Neuronal stem cell (in vitro differentiated cells): ENCODE data around the gene SPINK4.

Experiments
- DNase-seq: peaks from one replicate; pipeline ENCODE4 v3.0.0-alpha.2; 2013; ENCODE audit warnings: low spot score
- H2AFZ ChIP-seq: one replicate; pipeline ENCODE4 v1.6.1; 2013; ENCODE audit warnings: mild to moderate bottlenecking, low read length, inconsistent platforms
- H2AK5ac ChIP-seq: 2 replicates; pipeline ENCODE4 v1.6.1; 2013; ENCODE audit warnings: low read depth, mild to moderate bottlenecking, inconsistent platforms, low read length, moderate library complexity, mixed read lengths
- H2BK120ac ChIP-seq: 2 replicates; pipeline ENCODE4 v1.6.1; 2013; ENCODE audit warnings: low read depth, mild to moderate bottlenecking, inconsistent platforms, low read length, moderate library complexity, mixed read lengths
- H2BK12ac ChIP-seq: one replicate; pipeline ENCODE4 v1.6.1; 2013; ENCODE audit warnings: low read length, inconsistent platforms
- H2BK15ac ChIP-seq: 2 replicates; pipeline ENCODE4 v1.6.1; 2013; ENCODE audit warnings: mild to moderate bottlenecking, low read length, inconsistent platforms, mixed read lengths
- H2BK5ac ChIP-seq: one replicate; pipeline ENCODE4 v1.6.1; 2013; ENCODE audit warnings: inconsistent platforms, mild to moderate bottlenecking, low read length, moderate library complexity
- H3K14ac ChIP-seq: one replicate; pipeline ENCODE4 v1.6.1; 2013; ENCODE audit warnings: low read length, inconsistent platforms
- H3K18ac ChIP-seq: 2 replicates; pipeline ENCODE4 v1.6.1; 2013; ENCODE audit warnings: low read length, inconsistent platforms
- H3K23ac ChIP-seq: 2 replicates; pipeline ENCODE4 v1.6.1; 2013; ENCODE audit warnings: low read depth, mild to moderate bottlenecking, mixed read lengths, low read length, inconsistent platforms; ENCODE audit not compliant: poor library complexity
- H3K27ac ChIP-seq: replicated peaks from 3 replicates; pipeline ENCODE4 v1.5.1; 2013; ENCODE audit warnings: low read length, inconsistent platforms
- H3K27me3 ChIP-seq, 3 experiments: 2 replicates each; pipeline ENCODE4 v1.6.1; 2013; ENCODE audit warnings: low read length in 3 of 3, mild to moderate bottlenecking in 2 of 3, inconsistent platforms in 1 of 3, low read depth in 1 of 3, mixed read lengths in 1 of 3, moderate library complexity in 1 of 3; ENCODE audit not compliant: control insufficient read depth in 3 of 3, insufficient read depth in 3 of 3
- H3K36me3 ChIP-seq, 2 donors: replicated peaks in 1 of 2; 2 replicates each; pipeline ENCODE4 v1.6.1; 2013; ENCODE audit warnings: low read length in 2 of 2; ENCODE audit not compliant: control insufficient read depth in 2 of 2, insufficient read depth in 2 of 2
- H3K4ac ChIP-seq: 2 replicates; pipeline ENCODE4 v1.6.1; 2013; ENCODE audit warnings: inconsistent platforms, mild to moderate bottlenecking, low read length, moderate library complexity
- H3K4me1 ChIP-seq, 2 donors: 1 replicate in 1 of 2; 2 replicates in 1 of 2; pipeline ENCODE4 v1.6.1; 2013; ENCODE audit warnings: low read length in 2 of 2, low read depth in 1 of 2; ENCODE audit not compliant: control insufficient read depth in 2 of 2, insufficient read depth in 1 of 2
- H3K4me2 ChIP-seq: one replicate; pipeline ENCODE4 v1.6.1; 2013; ENCODE audit warnings: mild to moderate bottlenecking, low read length, inconsistent platforms; ENCODE audit not compliant: insufficient read depth, poor library complexity, severe bottlenecking
- H3K4me3 ChIP-seq, 2 donors: 2 replicates each; pipeline ENCODE4 v1.5.1; 2013; ENCODE audit warnings: low read length in 2 of 2, mild to moderate bottlenecking in 2 of 2, inconsistent platforms in 1 of 2, moderate library complexity in 1 of 2
- H3K79me1 ChIP-seq: one replicate; pipeline ENCODE4 v1.6.1; 2013; ENCODE audit warnings: low read depth, mild to moderate bottlenecking, inconsistent platforms, low read length, moderate library complexity
- H3K9ac ChIP-seq: one replicate; pipeline ENCODE4 v1.6.1; 2013; ENCODE audit warnings: mild to moderate bottlenecking, low read depth, low read length, inconsistent platforms; ENCODE audit not compliant: poor library complexity
- H3K9me3 ChIP-seq, 2 donors: replicated peaks in 1 of 2; 2 replicates each; pipeline versions ENCODE3 to v1.6.1; 2013; ENCODE audit warnings: low read length in 2 of 2, mild to moderate bottlenecking in 2 of 2, inconsistent platforms in 1 of 2, low read depth in 1 of 2, mixed read lengths in 1 of 2, moderate library complexity in 1 of 2; ENCODE audit not compliant: control insufficient read depth in 2 of 2, insufficient read depth in 1 of 2
- H4K8ac ChIP-seq: one replicate; pipeline ENCODE4 v1.6.1; 2013; ENCODE audit warnings: low read depth, mild to moderate bottlenecking, inconsistent platforms, low read length, moderate library complexity
- H4K91ac ChIP-seq: one replicate; pipeline ENCODE4 v1.6.1; 2013; ENCODE audit warnings: low read length, low read depth, mild to moderate bottlenecking, inconsistent platforms; ENCODE audit not compliant: poor library complexity
- WGBS, 2 donors: extraction: QIAGEN DNeasy Blood & Tissue Kit; methylation state at CpG; one replicate each; pipeline ENCODE4 v1.1.7; 2013; ENCODE audit warnings: missing lambda C conversion rate in 2 of 2, mixed read lengths in 1 of 2; ENCODE audit not compliant: insufficient read length in 2 of 2, insufficient replicate concordance in 1 of 2; ENCODE audit errors: extremely low coverage in 2 of 2; 5-methylcytosine and 5-hydroxymethylcytosine counted together

SPINK4 gene

GRCh38 chr9:33209394-33209793 lies 30.6 kb upstream of the SPINK4 start:
- H2AFZ ChIP-seq: no peak overlapping the region
- whole genome bisulfite sequencing, 2 donors: no CpG with 5 or more reads among the region's 1 CpG

DNA sequence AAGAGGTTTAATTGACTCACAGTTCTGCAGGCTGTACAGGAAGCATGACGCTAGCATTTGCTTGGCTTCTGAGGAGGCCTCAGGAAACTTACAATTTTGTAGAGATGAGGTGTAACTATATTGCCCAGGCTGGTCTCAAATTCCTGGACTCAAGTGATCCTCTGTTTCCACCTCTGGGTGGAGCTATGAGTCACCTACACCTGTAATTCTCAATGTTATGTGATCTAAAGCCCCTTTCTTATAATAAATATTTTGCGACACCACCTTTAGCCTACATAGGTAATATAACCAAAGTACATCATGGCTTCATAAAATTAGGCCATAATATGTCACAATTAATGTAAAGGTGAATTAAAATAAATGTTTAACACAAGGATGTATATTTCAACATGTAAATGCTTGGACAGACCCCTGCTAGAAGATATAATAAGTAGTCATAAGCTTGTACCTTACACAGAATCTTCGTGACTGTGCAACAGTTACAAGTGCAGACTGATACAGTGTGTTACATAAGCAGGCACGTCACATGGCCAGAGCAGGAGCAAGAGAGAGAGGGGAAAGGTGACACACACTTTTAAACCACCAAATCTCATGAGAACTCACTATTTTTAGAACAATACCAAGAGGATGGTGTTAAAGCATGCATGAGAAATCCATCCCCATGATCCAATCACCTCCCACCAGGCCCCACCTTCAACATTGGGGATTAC lies 29.8 kb upstream of the SPINK4 start:
- Histone ChIP-seq H2AK5ac (no peak overlapping the region), H3K14ac (no peak overlapping the region), H3K4me2 (no peak overlapping the region), H2AFZ (no peak overlapping the region), H2BK15ac (no peak overlapping the region), H3K79me1 (no peaks in the 10 kb centered on the region), H3K9me3 (no peaks in the 10 kb centered on the region), H3K27me3 (peaks cover 0 to 38% (median 0%) of the 10 kb centered on the region in 3 experiments), H3K36me3 (no peaks in the 10 kb centered on the region), H3K27ac (no peak overlapping the region), H3K23ac (no peak overlapping the region), H3K9ac (no peak overlapping the region), H3K18ac (no peak overlapping the region), H4K91ac (no peak overlapping the region), H3K4me3 (no peak overlapping the region), H4K8ac (no peak overlapping the region), H3K4me1 (peaks cover 0 to 3% of the 10 kb centered on the region in 2 donors), H3K4ac (no peak overlapping the region), H2BK120ac (no peak overlapping the region), H2BK5ac (no peak overlapping the region), H2BK12ac (no peak overlapping the region)
- no peak for DNase-seq
- no CpG with 5 or more reads among the region's 4 CpGs for WGBS, 2 donors

More at GRCh38 chr9:33209394-33209793, 30.6 kb upstream of the SPINK4 start:
- Histone ChIP-seq H3K9ac (no peak overlapping the region), H3K4me3 (no peak overlapping the region), H3K4me1 (peaks cover 0 to 3% of the 10 kb centered on the region in 2 donors), H3K14ac (no peak overlapping the region), H2BK15ac (no peak overlapping the region), H3K4me2 (no peak overlapping the region), H2BK5ac (no peak overlapping the region), H3K18ac (no peak overlapping the region), H3K27ac (no peak overlapping the region), H2BK12ac (no peak overlapping the region), H2BK120ac (no peak overlapping the region), H3K79me1 (no peaks in the 10 kb centered on the region), H3K23ac (no peak overlapping the region), H2AK5ac (no peak overlapping the region), H3K36me3 (no peaks in the 10 kb centered on the region), H4K91ac (no peak overlapping the region), H4K8ac (no peak overlapping the region), H3K4ac (no peak overlapping the region), H3K27me3 (peaks cover 0 to 39% (median 0%) of the 10 kb centered on the region in 3 experiments), H3K9me3 (no peaks in the 10 kb centered on the region)
- DNase-seq: no peak

DNA sequence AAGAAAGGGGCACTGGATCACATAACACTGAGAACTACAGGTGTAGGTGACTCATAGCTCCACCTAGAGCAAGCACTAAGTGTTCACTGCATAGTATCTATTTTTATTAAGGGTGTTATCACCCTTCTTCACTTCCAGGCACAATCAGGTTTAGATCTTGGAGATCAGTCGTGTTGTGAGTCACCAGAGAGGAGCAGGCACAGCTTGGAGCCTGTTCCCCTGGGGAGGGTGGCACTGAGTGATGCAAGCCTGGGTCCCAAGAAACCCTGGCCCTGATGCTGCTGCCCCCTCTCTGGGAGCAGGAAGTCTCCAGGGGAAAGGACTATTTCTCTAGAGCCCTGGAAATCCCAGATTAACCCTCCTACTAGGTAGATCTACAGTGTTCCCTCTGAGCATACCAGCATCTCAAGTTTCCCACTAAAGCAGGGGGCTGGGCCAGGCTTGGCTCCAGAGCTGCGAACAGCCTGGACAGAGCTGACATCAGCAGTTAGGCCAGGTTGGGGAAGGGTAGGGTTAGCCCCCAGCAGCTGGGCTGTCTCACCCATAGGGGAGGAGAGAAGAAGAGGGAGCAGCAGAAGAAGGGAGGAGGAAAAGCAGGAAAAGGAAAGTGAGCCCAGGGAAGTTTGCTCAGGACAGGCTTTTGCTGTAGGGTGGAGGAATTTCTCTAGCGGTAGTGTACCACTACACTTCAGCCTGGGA lies 28.1 kb upstream of the SPINK4 start:
- Histone ChIP-seq H3K14ac (no peak overlapping the region), H3K4me2 (no peak overlapping the region), H3K4me1 (peaks cover 0 to 3% of the 10 kb centered on the region in 2 donors), H3K4me3 (no peak overlapping the region), H3K36me3 (no peaks in the 10 kb centered on the region), H2BK120ac (no peak overlapping the region), H4K91ac (no peak overlapping the region), H2BK5ac (no peak overlapping the region), H3K18ac (no peak overlapping the region), H4K8ac (no peak overlapping the region), H2AFZ (no peak overlapping the region), H3K23ac (no peak overlapping the region), H2BK12ac (no peak overlapping the region), H3K27me3 (peaks cover 0 to 44% (median 0%) of the 10 kb centered on the region in 3 experiments), H2AK5ac (no peak overlapping the region), H3K27ac (no peak overlapping the region), H3K9me3 (no peaks in the 10 kb centered on the region), H3K4ac (no peak overlapping the region), H2BK15ac (no peak overlapping the region), H3K79me1 (no peaks in the 10 kb centered on the region), H3K9ac (no peak overlapping the region)
- DNase-seq: no peak
- no CpG with 5 or more reads among the region's 3 CpGs for WGBS, 2 donors
